SKM-1 (cell line): Measurements from ENCODE around the gene MICAL3.
"Not testable (repeated sequence)": the region's sequence is repeated elsewhere in the genome, so short reads cannot be mapped to it uniquely, and the experiment has no call there.

Experiments used
- DNase-seq: peaks from one replicate; lab custom pipeline; 2025; ENCODE audit not compliant: unreplicated experiment; lab: John Stamatoyannopoulos, UW

Gene MICAL3

DNA sequence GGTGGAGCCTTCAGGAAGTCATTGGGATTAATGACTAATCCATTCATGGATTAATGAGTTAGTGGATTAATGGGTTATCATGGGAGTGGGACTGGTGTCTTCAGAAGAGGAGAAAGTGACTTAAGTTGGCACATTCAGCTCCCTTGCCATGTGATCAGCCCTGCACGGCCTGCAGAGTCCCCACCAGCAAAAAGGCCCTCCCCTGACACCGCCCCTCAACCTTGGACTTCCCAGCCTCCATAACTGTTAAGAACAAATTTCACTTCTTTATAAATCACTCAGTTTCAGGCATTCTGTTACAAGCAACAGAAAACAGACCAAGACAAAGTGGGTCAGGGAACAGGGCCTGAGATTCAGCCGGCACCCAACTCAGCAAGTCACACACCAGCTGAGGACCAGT, 85.3 kb downstream of the MICAL3 start:
- no peak for DNase-seq

GRCh38 chr22:17938484-17938924, 85.9 kb downstream of the MICAL3 start:
- no peak for DNase-seq

GRCh38 chr22:17932457-17932856, 91.9 kb downstream of the MICAL3 start:
- not testable (repeated sequence) for DNase-seq

DNA sequence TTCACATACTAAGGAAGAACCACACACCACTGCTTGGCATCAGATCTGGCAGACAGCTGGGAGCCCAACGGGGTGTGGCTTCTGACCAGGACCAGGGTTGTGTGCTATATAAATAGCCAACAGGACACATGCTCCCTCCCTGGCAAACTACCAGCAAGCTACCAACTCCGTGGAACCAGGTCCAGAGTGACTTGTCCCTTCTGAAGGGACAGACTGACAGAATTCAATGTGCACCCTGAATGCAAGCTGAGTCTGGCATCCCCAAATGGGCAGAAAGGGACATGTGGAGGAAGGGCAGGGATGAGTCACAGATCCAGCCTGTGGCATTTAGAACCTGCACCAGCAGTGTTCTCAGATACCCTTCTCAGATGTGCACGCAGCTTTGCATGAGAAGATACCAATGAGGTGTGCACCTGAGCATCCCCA, 92.9 kb downstream of the MICAL3 start:
- DNase-seq, result no peak

DNA sequence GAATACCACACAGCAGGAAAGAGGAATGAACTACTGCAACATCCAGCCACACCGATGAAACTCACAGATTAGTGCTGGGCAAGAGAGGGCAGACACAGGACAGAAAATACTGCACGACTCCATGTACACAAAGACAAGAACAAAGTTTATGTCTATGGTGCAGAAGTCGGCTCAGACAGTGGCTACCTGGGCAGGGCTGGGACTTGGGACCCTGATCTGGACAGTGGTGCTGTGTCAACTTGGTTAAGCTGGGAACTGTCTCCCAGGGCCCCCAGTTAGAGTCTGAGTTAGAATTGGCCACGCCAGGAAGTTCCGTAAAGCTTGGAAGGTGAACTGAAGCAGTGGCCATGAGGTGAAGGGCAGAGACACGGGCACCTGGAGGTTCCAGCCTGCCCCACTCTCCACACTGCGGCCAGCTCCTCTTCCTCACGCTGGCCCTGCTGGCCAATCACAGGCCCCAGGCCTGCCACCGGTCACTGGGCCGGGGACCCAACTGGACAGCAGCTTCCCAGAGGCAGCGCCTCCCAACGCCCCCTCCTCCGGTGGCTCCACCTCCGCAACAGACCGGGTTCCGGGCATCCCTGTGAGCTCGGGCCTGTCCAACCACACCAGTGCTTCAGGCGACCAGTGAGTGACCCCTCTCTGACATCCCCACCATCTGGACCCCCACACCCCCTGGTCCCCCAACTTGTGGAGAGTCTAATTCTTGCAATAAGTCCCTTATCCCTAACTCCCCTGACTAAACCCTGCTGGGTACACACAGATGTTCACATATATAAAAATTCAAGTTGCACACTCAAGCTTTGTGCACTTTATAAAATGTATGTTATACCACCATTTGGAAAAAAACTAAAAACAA, 93.7 kb downstream of the MICAL3 start:
- DNase-seq, result no peak

DNA sequence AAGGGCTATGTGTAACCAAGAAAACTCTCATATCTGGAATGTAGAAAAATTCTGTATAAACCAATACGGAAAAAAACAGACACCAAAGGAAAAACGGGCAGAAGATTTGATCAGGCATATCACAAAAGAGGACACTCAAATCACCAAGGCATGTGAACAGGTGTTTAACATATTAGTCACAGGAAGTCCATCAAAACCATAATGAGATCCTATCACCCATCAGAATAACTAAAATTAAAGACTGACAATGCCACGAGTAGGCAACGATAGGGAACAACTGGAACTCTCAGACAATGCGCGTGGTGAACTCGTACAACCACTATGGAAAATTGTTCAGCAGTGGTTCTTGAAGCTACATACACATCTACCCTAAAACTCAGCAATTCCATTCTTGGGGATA, 94.5 kb downstream of the MICAL3 start:
- DNase-seq, result no peak

DNA sequence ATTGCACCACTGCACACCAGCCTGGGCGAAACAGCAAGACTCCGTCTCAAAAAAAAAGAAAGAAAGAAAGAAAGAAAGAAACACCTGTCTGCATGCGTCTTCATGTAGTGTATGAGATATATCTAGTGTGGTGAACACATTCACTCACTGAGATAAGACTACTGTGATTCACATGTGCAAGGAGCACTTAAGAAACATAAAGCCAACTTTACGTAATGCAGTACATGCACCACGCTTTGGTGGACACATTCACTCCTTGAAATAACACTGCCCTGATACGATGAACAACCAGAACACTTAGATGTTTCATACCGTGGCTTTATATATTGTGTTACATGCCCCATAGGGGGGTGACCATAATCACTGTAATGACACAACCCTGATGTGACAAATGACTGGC, 96.0 kb downstream of the MICAL3 start:
- no peak for DNase-seq

DNA sequence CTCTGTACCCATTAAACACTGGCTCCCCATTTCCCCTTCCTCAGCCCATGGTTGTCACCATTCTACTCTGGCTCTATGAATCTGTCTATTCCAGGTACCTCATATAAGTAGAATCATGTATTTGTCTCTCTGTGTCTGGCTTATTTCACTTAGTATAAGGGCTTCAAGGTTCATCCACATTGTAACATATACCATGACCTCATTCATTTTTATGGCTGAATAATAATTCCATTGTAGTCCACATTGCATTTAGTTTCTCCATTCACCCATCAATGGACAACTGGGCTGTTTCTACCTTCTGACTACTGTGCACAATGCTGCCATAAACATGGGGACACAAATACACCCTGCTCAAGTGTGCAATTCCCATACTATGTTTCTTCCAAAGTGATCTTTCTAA, 97.3 kb downstream of the MICAL3 start:
- no peak for DNase-seq

DNA sequence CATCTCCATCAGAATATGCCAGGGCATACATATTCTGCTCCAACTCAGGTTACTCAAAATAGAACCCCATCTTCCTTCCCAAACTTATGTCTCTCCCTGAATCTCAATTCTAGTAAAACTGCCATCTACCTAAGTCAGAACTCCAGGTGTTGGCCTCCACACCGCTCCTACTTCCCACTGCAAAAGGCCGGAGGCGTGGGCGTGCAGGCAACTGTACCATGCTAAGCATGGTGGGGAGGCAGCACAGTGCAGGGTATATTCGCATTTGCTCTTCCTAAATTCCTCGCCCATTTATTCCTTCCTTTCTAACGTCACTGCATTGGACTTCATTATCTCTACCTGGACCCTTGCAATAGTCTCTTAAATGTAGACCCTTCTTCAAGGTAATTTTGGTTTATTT, 97.8 kb downstream of the MICAL3 start:
- DNase-seq, result no peak

DNA sequence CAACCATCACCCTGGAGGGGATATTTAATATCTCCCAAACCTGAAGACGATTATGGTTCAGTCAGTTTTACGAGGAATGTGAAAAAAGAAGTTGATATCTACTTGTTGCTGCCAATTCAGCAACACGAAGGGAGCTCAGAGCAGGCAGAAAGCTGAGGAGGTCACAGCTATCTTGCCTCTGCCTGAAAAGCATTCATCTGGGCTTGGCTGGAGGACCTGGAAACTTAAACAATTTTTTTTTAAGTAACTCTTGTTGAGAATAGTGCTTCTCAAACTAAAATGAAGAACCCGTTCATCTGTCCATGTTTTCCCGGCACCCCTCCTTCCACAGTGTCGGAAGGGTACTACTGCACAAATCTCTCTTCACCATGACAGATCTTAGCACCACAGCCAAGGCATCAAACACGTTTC, 98.9 kb downstream of the MICAL3 start:
- DNase-seq, result no peak

DNA sequence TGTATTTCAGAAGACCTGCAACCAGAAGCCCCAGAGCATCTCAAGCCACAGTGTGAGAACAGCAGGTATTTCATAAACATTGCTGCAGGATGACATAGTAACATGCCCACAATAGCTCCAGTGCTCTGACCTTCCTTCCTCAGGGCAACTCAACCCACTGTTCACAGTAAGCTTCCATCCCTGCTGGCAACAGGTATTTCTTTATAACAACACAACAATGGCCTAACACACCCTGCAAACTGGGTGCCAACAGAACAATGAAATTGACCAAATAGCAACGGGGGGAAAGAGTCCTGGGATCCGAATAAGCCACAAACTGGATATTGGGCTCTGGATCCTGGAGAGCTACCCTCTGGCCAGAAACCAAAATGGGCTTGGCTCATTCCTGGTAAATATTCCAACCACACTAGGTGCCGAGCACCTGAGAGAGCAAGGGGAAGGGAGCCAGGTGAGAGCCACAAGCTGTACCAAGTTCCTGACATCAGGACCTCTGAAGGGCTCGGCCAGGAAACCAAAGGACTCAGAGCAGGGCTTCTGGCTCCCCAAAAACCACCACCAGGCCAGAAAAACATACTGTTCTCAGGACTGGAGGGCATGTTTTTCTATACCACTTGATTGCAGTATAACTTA, 99.5 kb downstream of the MICAL3 start:
- no peak for DNase-seq

- DNase-seq, result no peak
These were observed 100.3 kb downstream of the MICAL3 start for GRCh38 chr22:17924076-17924475.

DNA sequence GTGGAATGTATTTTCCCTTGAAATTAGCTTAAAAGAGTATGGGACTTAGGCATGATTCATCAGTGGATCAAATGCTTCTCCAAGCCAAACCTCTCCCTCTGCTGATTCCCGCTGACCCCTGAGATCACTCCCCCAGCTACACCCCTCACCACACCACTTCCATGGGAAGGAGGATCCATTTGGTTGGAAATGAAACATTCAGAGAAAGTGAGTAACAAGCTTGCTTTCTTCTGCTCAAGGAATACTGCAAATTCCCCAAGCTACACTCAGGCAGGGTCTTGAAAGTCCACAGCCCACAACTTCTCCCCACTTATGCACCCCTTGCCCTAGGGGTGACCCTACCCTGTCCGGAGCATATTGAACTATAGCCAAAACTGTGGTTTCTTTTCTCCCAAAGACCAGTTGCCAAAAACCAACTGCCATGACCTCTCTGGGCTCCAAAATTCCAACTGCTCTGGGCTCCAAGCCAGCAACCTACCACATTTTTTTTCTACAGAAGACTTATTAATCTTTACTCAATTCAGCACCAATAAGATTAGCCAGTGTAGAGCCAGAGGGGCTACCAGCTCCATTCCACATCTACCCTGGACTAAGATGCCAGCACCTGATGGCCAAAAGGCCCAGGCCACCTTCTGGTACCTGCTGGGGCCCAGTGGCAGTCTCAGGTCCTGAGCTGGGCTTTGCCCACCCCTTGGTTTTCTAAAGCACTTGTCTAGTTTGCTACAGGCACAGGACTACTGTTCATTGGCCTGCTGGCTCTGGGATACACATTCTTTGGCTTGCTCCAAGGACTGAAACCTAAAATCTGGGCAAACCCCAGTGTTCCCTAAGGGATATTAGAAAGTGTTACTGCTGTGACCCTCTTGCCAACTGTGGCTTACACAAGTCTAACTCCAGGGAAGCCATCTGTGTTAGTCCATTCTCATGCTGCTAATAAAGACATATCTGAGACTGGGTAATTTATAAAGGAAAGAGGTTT, 101.1 kb downstream of the MICAL3 start:
- DNase-seq, result no peak

- no peak for DNase-seq
These were observed 102.2 kb downstream of the MICAL3 start for GRCh38 chr22:17921871-17922821.

DNA sequence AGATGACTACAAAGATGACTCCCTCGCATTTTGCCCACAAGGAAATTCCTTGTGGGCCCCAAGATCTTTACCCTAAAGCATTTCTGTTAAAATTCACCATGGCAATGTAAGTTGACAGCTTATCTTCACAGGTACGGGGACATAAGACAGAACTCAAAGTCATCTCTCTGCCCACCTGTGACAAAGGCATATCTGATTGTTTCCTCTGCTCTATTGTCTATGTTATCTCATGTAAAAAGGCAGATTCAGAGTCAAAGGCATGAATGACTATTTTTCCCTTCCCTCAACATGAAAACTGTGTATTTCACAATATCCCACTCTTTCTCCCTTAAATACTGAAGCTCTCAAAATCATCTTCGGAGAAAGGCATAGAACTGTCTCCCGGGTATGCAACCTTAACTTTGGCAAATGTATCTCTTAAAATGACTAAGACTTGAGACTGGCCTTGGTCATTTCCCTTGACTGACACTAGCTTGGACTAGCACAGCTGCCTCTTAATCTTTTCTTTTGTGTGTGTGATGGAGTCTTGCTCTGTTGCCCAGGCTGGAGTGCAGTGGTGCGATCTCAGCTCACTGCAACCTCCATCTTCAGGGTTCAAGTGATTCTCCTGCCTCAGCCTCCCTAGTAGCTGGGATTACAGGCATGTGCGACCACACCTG, 103.2 kb downstream of the MICAL3 start:
- no peak for DNase-seq

DNA sequence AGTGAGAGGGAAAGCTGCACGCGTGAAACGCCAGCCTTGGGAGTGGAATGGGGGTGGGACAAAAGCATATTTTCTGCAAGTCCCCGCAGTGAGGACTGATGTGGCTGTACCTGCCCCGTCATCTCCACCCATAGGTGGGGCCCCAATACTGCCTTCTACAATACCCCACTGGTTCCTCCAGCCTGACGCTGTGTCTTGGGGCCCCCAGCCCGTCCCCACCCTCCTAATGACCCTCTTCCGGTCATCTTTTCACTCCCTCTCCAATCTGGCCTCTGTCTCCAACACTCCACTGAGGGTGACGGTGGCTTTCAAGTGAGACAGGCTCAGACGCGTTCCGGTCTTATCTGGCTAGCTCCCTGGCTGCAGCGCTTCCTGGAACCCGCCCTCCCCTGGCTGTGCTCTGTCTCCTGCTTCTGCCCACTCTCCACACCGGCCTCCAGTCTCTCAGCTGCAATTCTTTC, 104.2 kb downstream of the MICAL3 start:
- DNase-seq, result no peak

GRCh38 chr22:17919276-17920144, 104.9 kb downstream of the MICAL3 start:
- no peak for DNase-seq

DNA sequence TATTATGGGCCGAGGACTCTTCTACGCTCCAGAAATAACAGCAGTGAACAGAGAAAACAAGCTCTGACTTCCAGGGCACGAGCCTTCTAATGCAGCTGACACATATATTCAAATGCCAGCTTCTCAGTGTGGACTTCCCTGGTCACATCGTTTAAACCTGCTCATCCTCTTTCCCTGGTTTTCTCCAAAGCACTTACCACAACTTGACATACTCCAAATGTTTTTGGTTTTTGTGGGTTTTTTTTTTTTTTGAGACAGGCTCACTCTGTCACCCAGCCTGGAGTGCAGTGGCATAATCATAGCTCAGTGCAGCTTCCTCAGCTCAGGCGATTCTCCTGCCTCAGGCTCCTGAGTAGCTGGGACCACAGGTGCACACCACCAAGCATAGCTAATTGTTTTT, 105.5 kb downstream of the MICAL3 start:
- DNase-seq, result no peak
